K562 (cell line): Measurements from ENCODE around the gene GOLGA6B. TPM values are rescaled to one million over a fixed set of nuclear protein-coding genes. Genes with fewer than 3 reads are reported as not detected.
"Not testable (repeated sequence)": the region's sequence is repeated elsewhere in the genome, so short reads cannot be mapped to it uniquely, and the experiment has no call there.

Experiments
- ATAC-seq: fragments of 200-7000 bp; cut with Tn5 transposase; 3 replicates; pipeline ENCODE4 v1.9.1; 2020; ENCODE audit warnings: moderate library complexity
- BruUV-seq: library from RNA; stranded (reverse); fragments of 400-500 nt; replicated peaks from 2 replicates; lab custom pipeline; 2021; lab: Mats Ljungman, UMichigan
- CTCF ChIA-PET: fragments of 300-600 bp; formaldehyde crosslinking; extraction: SDS; loops from one replicate; lab custom pipeline; 2021; ENCODE audit warnings: low intra/inter-chr PET ratio; lab: Yijun Ruan, JAX
- POLR2A ChIA-PET: fragments of 300-600, 350-650 bp; sonication (Branson Sonifier 250); formaldehyde crosslinking; extraction: SDS; loops from one replicate; lab custom pipeline; 2021; ENCODE audit warnings: antibody characterized with exemption, inconsistent platforms; lab: Yijun Ruan, JAX
- DNase-seq, 4 experiments: peaks; one replicate each; pipeline versions ENCODE4 v3.0.0 to v3.0.0-alpha.2; 2011 to 2018; ENCODE audit warnings: low spot score in 3 of 4, mixed read lengths in 3 of 4; ENCODE audit errors: extremely low read depth in 1 of 4
- FAIRE-seq: peaks from 2 replicates; lab custom pipeline; 2011; peaks lifted over from hg19 to GRCh38; lab: Jason Lieb, UNC
- H2AFZ ChIP-seq: 2 replicates; pipeline ENCODE4 v1.6.0; 2011; ENCODE audit warnings: low read depth, low read length, control low read depth, inconsistent platforms
- H3K27ac ChIP-seq: fragments of 200-600 bp; 3 replicates; pipeline ENCODE4 v1.8.0; 2011; ENCODE audit warnings: low read depth, mild to moderate bottlenecking, control low read depth, inconsistent platforms, low read length, moderate library complexity, mixed read lengths; ENCODE audit errors: extremely low read depth
- H3K27me3 ChIP-seq, 2 experiments: fragments of 300-600 bp in 1 of 2; 2 replicates in 1 of 2; 3 replicates in 1 of 2; pipeline versions ENCODE4 v1.6.0 to v1.8.0; 2011; ENCODE audit warnings: inconsistent platforms in 2 of 2, low read length in 2 of 2, mild to moderate bottlenecking in 1 of 2, mixed read lengths in 1 of 2, moderate library complexity in 1 of 2; ENCODE audit not compliant: control insufficient read depth in 2 of 2, insufficient read depth in 2 of 2
- H3K36me3 ChIP-seq: fragments of 300-600 bp; 3 replicates; pipeline ENCODE4 v1.8.0; 2011; ENCODE audit warnings: mild to moderate bottlenecking, low read length, inconsistent platforms; ENCODE audit not compliant: control insufficient read depth, insufficient read depth
- H3K4me1 ChIP-seq, 2 experiments: fragments of 200-600 bp in 1 of 2; replicated peaks in 1 of 2; 2 replicates in 1 of 2; 3 replicates in 1 of 2; pipeline versions ENCODE4 v1.5.1 to v1.8.0; 2011; ENCODE audit warnings: inconsistent platforms in 2 of 2, low read length in 2 of 2, mild to moderate bottlenecking in 1 of 2, mixed read lengths in 1 of 2, moderate library complexity in 1 of 2; ENCODE audit not compliant: control insufficient read depth in 2 of 2, insufficient read depth in 2 of 2
- H3K4me2 ChIP-seq: 2 replicates; pipeline ENCODE4 v1.6.1; 2011; ENCODE audit warnings: low read length, control low read depth, inconsistent platforms, mixed read lengths; ENCODE audit not compliant: insufficient read depth
- H3K4me3 ChIP-seq: fragments of 200-600 bp; sonication (generic), shearing (Covaris generic); 2 replicates; pipeline ENCODE4 v1.5.1; 2016; ENCODE audit warnings: control low read depth, inconsistent platforms
- H3K79me2 ChIP-seq: fragments of 200-600 bp; 3 replicates; pipeline ENCODE4 v1.8.0; 2011; ENCODE audit warnings: low read length, inconsistent platforms; ENCODE audit not compliant: control insufficient read depth, insufficient read depth
- H3K9ac ChIP-seq, 2 experiments: 2 replicates each; pipeline versions ENCODE4 v1.6.0 to v1.6.1; 2011; ENCODE audit warnings: low read depth in 2 of 2, low read length in 2 of 2, control low read depth in 1 of 2, inconsistent platforms in 1 of 2, mild to moderate bottlenecking in 1 of 2, mixed read lengths in 1 of 2; ENCODE audit not compliant: insufficient read depth in 1 of 2
- H3K9me1 ChIP-seq: one replicate; pipeline ENCODE4 v1.6.0; 2011; ENCODE audit warnings: inconsistent platforms, mild to moderate bottlenecking, low read length, moderate library complexity; ENCODE audit not compliant: control insufficient read depth, insufficient read depth
- H3K9me3 ChIP-seq: replicated peaks from 2 replicates; pipeline ENCODE4 v1.5.1; 2011; ENCODE audit warnings: low read depth, low read length, inconsistent platforms; ENCODE audit not compliant: control insufficient read depth, insufficient read depth
- H4K20me1 ChIP-seq: replicated peaks from 2 replicates; pipeline ENCODE4 v1.6.1; 2011; ENCODE audit warnings: low read length, inconsistent platforms, mixed read lengths; ENCODE audit not compliant: control insufficient read depth, insufficient read depth
- KDM1A ChIP-seq, 2 experiments: fragments of 450-650 bp; IDR thresholded peaks; 2 replicates each; pipeline ENCODE4 v1.6.1; 2016; ENCODE audit warnings: mild to moderate bottlenecking in 2 of 2
- RAD21 ChIP-seq, 2 experiments: fragments of 250-450 bp in 1 of 2; fragments of 450-650 bp in 1 of 2; sonication (Bioruptor Pico) in 1 of 2; formaldehyde crosslinking in 1 of 2; IDR thresholded peaks in 1 of 2; conservative IDR thresholded peaks in 1 of 2; 2 replicates each; pipeline versions ENCODE4 v1.4.0 to v1.8.0; 2020 to 2022; ENCODE audit warnings: mild to moderate bottlenecking in 2 of 2, moderate library complexity in 1 of 2
- ZFP36 ChIP-seq: fragments of 150-350 bp; IDR thresholded peaks from 2 replicates; pipeline ENCODE4 v1.6.1; 2018; ENCODE audit warnings: low read length, low read depth; ENCODE audit not compliant: partially characterized antibody
- WGBS: fragments of 100-300 bp; shearing (Covaris generic); methylation state at CpG from one replicate; pipeline ENCODE4 v1.1.6; 2016; ENCODE audit warnings: low coverage, mixed read lengths; ENCODE audit not compliant: insufficient coverage; ENCODE audit errors: missing lambda C conversion rate; 5-methylcytosine and 5-hydroxymethylcytosine counted together
- in situ Hi-C: fragments of 300-500 bp; cut with MboI; formaldehyde crosslinking; loops from 4 replicates; pipeline ENCODE4 v1.15.0; 2018; ENCODE audit warnings: inconsistent platforms, mixed read lengths
- intact Hi-C: fragments of 100-400 bp; cut with micrococcal nuclease; formaldehyde crosslinking; loops from 2 replicates; pipeline ENCODE4 v1.14.2; 2022
- polyA plus RNA-seq, 8 experiments: library from polyadenylated mRNA; depleted of rRNA in 4 of 8; stranded (reverse) in 5 of 8; unstranded in 3 of 8; fragments of >200 nt; fragmentation: Nextera tagmentation in 2 of 8; fragmentation: Illumina TruSeq in 1 of 8; extraction: Ambion mirVana in 2 of 8; extraction: Trizol in 1 of 8; gene quantifications; 2 replicates each; pipeline versions ENCODE4 v1.2.1 to v1.2.3, GENCODE V29; 2011 to 2014; ENCODE audit warnings: inconsistent platforms in 1 of 8, missing spikeins in 1 of 8
- total RNA-seq, 7 experiments: library from RNA; depleted of rRNA in 6 of 7; stranded (reverse); fragments of >200 nt in 6 of 7; fragmentation: Illumina TruSeq in 2 of 7; extraction: Trizol in 2 of 7; gene quantifications; 2 replicates each; pipeline versions ENCODE4 v1.2.1 to v1.2.3, GENCODE V29; 2011 to 2021; ENCODE audit warnings: low replicate concordance in 1 of 7
- TF ChIP-seq, protein P1 (sequence below): fragments of 450-650 bp; formaldehyde crosslinking; IDR thresholded peaks from 2 replicates; pipeline ENCODE4 v1.4.0; 2020; ENCODE audit warnings: mild to moderate bottlenecking, mixed read lengths
- TF ChIP-seq, protein P2 (sequence below), 3 experiments: IDR thresholded peaks in 2 of 3; conservative IDR thresholded peaks in 1 of 3; 2 replicates each; pipeline ENCODE4 v1.5.1; 2011 to 2012; ENCODE audit warnings: low read length in 3 of 3, mild to moderate bottlenecking in 3 of 3, control low read depth in 2 of 3, improper control_type of control experiment in 1 of 3, inconsistent platforms in 1 of 3, low read depth in 1 of 3, mixed read lengths in 1 of 3, moderate library complexity in 1 of 3; ENCODE audit not compliant: insufficient read depth in 2 of 3

The GOLGA6B gene
- total and polyA plus RNA-seq, 9 of the 15 experiments (the other 6 are each of a cell fraction or from before 2014, with no cell fraction given) = not detected

DNA sequence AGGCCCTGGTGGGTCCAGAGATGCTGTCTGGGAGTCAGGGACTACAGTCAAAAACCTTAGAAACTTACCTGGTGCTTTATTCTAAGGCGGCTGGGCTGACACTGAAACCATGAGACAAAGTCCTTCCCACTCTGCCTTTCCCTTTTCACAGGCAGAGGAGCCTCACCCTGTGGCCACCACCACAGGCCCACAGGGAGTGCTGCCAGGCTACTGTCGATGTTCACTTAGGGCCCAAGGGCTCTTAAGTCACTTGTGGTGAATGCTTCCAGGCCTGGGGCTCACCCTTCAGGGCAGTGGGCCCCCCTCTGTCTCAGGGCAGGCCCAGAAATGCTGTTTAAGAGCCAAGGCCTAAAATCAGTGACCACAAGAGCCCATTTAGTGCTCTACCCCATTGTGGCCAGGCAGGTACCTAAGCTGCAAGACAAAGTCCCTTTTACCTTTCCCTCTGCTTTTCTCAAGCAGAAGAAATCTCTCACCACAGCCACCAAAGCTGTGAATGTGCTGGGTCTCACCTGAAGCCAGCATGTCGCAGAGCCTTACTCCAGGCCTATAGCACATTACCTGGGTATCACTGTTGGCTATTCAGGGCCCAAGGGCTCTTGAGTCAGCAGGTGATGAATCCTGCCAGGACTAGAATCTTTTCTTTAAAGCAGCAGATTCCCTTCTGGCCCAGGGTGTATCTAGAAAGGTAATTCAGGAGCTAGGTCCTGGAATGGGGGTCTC, 39.5 kb upstream of the GOLGA6B start (continued):
- no peak for TF ChIP-seq ZFP36

DNA sequence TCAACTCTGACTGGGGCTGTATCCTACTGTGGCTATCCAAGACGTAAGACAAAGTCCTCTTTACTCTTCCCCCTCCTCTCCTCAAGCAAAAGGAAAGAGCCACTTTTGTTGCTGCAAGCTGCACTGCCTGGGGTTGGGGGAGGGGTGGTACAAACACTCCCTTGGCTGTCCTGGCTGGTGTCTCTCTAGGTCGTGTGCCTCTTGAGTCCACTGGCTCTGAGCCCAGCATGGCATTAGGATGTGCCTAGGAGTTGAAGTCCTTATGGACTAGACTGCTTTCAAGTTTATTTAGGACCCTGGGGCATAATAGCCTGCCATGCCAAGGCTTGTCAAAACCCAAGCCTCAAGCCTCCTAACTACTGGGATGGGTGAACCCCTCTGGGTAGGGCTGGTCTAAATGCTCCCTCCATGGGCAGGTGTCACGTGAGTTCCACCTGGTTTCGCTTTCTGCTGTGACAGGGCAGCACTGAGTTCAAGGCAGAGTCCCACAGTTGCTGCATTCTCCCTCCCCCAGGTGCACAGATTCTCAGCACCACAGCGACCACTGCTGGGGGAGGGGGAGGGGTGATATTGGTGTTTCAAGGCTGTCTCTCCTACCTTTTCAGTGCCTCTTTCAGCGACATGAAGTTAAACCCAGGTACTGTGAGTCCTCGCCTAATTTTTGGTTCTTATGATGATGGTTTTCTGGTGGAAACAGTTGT, 38.8 kb upstream of the GOLGA6B start:
- in situ Hi-C loops = loop anchor here (5.0 kb wide), 1 partner anchor 57 kb away; no protein-coding TSS in a partner anchor

More for the DNA sequence above, 38.8 kb upstream of the GOLGA6B start:
- H3K9me3 ChIP-seq, H2AFZ ChIP-seq, H3K9me1 ChIP-seq, POLR2A ChIA-PET, H3K36me3 ChIP-seq, H3K9ac ChIP-seq, FAIRE-seq, H3K27ac ChIP-seq, H3K4me3 ChIP-seq, H3K79me2 ChIP-seq, H3K4me1 ChIP-seq, intact Hi-C loops, H3K4me2 ChIP-seq, BruUV-seq, H4K20me1 ChIP-seq: not testable (repeated sequence)
- ATAC-seq (peak; percentile 72), DNase-seq (peak in 1 of 4 experiments; percentile 14)
- TF ChIP-seq, protein P1, sequence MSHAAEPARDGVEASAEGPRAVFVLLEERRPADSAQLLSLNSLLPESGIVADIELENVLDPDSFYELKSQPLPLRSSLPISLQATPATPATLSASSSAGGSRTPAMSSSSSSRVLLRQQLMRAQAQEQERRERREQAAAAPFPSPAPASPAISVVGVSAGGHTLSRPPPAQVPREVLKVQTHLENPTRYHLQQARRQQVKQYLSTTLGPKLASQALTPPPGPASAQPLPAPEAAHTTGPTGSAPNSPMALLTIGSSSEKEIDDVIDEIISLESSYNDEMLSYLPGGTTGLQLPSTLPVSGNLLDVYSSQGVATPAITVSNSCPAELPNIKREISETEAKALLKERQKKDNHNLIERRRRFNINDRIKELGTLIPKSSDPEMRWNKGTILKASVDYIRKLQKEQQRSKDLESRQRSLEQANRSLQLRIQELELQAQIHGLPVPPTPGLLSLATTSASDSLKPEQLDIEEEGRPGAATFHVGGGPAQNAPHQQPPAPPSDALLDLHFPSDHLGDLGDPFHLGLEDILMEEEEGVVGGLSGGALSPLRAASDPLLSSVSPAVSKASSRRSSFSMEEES (CRISPR knock-in tag) = 0 out of 2 replicates have a peak, but pooled peaks have one; percentile 28
- peak in 1 of 2 experiments; percentile 40; a peak in 1 of 4 replicates for TF ChIP-seq KDM1A (IDR thresholded peaks at IDR 0.05)
- TF ChIP-seq RAD21 (CRISPR knock-in tag; conservative IDR thresholded peaks at IDR 0.05 in 1 of 2, IDR thresholded peaks at IDR 0.05 in 1 of 2) = peak in 1 of 2 experiments; percentile 29; a peak in 2 of 4 replicates
- TF ChIP-seq, protein P2, sequence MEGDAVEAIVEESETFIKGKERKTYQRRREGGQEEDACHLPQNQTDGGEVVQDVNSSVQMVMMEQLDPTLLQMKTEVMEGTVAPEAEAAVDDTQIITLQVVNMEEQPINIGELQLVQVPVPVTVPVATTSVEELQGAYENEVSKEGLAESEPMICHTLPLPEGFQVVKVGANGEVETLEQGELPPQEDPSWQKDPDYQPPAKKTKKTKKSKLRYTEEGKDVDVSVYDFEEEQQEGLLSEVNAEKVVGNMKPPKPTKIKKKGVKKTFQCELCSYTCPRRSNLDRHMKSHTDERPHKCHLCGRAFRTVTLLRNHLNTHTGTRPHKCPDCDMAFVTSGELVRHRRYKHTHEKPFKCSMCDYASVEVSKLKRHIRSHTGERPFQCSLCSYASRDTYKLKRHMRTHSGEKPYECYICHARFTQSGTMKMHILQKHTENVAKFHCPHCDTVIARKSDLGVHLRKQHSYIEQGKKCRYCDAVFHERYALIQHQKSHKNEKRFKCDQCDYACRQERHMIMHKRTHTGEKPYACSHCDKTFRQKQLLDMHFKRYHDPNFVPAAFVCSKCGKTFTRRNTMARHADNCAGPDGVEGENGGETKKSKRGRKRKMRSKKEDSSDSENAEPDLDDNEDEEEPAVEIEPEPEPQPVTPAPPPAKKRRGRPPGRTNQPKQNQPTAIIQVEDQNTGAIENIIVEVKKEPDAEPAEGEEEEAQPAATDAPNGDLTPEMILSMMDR (IDR thresholded peaks at IDR 0.05 in 2 of 3, conservative IDR thresholded peaks at IDR 0.05 in 1 of 3; ENCODE audit: insufficient read depth in 2 of 3, low read depth in 1 of 3, low read length in 3 of 3) = peak in 2 of 3 experiments; percentile 20 to 22; a peak in 1 of 6 replicates
- CTCF ChIA-PET = interaction anchor here (0.6 kb wide), 1 partner anchor 622 kb away, joined by 3 read pairs; no protein-coding TSS in a partner anchor
- WGBS = 3% methylated on average over 6 of the region's 7 CpGs
- H3K27me3 ChIP-seq = peaks cover 0 to 22% of the 10 kb centered on the region in 2 experiments; a peak in 3 of 5 replicates
